Activated naive CD8-positive, alpha-beta T cell treated with anti-CD3 and anti-CD28 coated beads, Interleukin-2, amount 50 U/mL, for 24 hours (primary cell): Measurements from ENCODE around the gene ABCG1.
"Not testable (repeated sequence)": the region's sequence is repeated elsewhere in the genome, so short reads cannot be mapped to it uniquely, and the experiment has no call there.

Source experiments
- ATAC-seq: fragments of 150-1000 bp; cut with Tn5 transposase; one replicate; pipeline ENCODE4 v1.10.0; 2021
- DNase-seq: peaks from one replicate; pipeline ENCODE4 v3.0.0; 2021
- H3K27ac Mint-ChIP-seq: one replicate; pipeline ENCODE4 v1.8.0; 2021; ENCODE audit warnings: mild to moderate bottlenecking, mixed read lengths
- H3K27me3 Mint-ChIP-seq: one replicate; pipeline ENCODE4 v1.8.0; 2021; ENCODE audit warnings: mixed read lengths
- H3K36me3 Mint-ChIP-seq: one replicate; pipeline ENCODE4 v1.8.0; 2021; ENCODE audit warnings: low read depth, mixed read lengths
- H3K4me1 Mint-ChIP-seq: one replicate; pipeline ENCODE4 v1.8.0; 2021; ENCODE audit warnings: mixed read lengths
- H3K4me3 Mint-ChIP-seq: one replicate; pipeline ENCODE4 v1.8.0; 2021; ENCODE audit warnings: mild to moderate bottlenecking, moderate library complexity, mixed read lengths
- H3K9me3 Mint-ChIP-seq: one replicate; pipeline ENCODE4 v1.8.0; 2021; ENCODE audit warnings: mixed read lengths

The ABCG1 gene

GRCh38 chr21:42281181-42281680, 62.3 kb downstream of the ABCG1 start:
- H3K27ac Mint-ChIP-seq, result no peak overlapping the region
- ATAC-seq, result no peak
- H3K4me3 Mint-ChIP-seq, result no peak overlapping the region
- no peaks in the 10 kb centered on the region for H3K27me3 Mint-ChIP-seq
- DNase-seq, result no peak
- H3K4me1 Mint-ChIP-seq, result peaks cover 7% of the 10 kb centered on the region
- no peaks in the 10 kb centered on the region for H3K36me3 Mint-ChIP-seq
- no peaks in the 10 kb centered on the region for H3K9me3 Mint-ChIP-seq

- H3K27ac Mint-ChIP-seq, result no peak overlapping the region
- no peaks in the 10 kb centered on the region for H3K27me3 Mint-ChIP-seq
Observed at GRCh38 chr21:42282021-42282420, 63.1 kb downstream of the ABCG1 start.

DNA sequence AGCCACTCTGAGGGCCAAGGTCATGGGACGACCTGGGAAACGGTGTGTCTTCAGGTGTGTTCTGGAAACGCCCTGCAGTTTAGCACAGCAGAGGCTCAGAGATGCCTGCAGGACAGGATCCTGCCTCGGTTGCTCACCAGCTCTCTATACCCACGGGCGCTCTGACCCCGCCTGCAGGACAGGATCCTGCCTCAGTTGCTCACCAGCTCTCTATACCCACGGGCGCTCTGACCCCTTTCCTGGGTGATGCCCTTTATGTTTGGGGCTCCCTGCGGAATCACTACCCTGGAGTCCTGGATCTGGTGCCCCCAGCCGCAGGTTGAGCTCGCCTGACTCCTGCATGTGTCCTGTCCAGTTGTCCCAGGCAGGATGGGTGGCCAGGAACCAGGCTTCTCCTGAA, 63.8 kb downstream of the ABCG1 start:
- Mint-ChIP-seq H3K9me3 (no peaks in the 10 kb centered on the region), H3K4me3 (no peak overlapping the region), H3K27me3 (no peaks in the 10 kb centered on the region), H3K4me1 (peaks cover 11% of the 10 kb centered on the region), H3K36me3 (peaks cover 3% of the 10 kb centered on the region), H3K27ac (no peak overlapping the region)
- ATAC-seq (no peak), DNase-seq (no peak)

More at GRCh38 chr21:42282021-42282420, 63.1 kb downstream of the ABCG1 start:
- H3K4me1 Mint-ChIP-seq, result peaks cover 11% of the 10 kb centered on the region
- no peak overlapping the region for H3K4me3 Mint-ChIP-seq
- DNase-seq (no peak), ATAC-seq (no peak)
- H3K36me3 Mint-ChIP-seq, result peaks cover 3% of the 10 kb centered on the region
- no peaks in the 10 kb centered on the region for H3K9me3 Mint-ChIP-seq

- no peaks in the 10 kb centered on the region for H3K27me3 Mint-ChIP-seq
Observed at GRCh38 chr21:42285569-42286245, 66.8 kb downstream of the ABCG1 start.

DNA sequence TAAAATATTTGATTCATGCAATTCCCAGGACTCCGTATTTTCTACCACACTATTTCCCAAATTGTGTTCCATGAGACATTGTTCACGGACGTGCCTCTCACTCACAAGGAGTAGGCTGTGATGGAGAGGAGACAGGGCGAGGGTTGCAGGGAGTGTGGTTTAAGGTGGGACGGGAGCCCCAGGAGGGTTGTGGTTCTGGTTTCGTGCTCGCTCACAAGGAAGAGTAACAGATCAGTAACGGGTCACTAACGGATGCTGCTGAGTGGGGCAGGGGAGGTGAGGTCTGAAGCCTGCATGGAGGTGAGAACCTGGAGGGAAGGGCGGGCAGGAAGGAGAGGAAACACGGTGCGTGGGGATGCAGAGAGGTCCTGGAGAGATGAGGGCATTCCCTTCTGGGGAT, 67.5 kb downstream of the ABCG1 start:
- H3K36me3 Mint-ChIP-seq, result peaks cover 10% of the 10 kb centered on the region
- H3K4me3 Mint-ChIP-seq, result no peak overlapping the region
- peak overlapping the region; percentile 25 for H3K27ac Mint-ChIP-seq
- peaks cover 11% of the 10 kb centered on the region for H3K4me1 Mint-ChIP-seq
- DNase-seq, result no peak
- H3K27me3 Mint-ChIP-seq, result no peaks in the 10 kb centered on the region
- no peaks in the 10 kb centered on the region for H3K9me3 Mint-ChIP-seq
- no peak for ATAC-seq

More at GRCh38 chr21:42285569-42286245, 66.8 kb downstream of the ABCG1 start:
- no peak for DNase-seq
- no peak overlapping the region for H3K27ac Mint-ChIP-seq
- H3K4me3 Mint-ChIP-seq, result no peak overlapping the region
- ATAC-seq, result no peak
- peaks cover 10% of the 10 kb centered on the region for H3K36me3 Mint-ChIP-seq
- H3K9me3 Mint-ChIP-seq, result no peaks in the 10 kb centered on the region
- H3K4me1 Mint-ChIP-seq, result peaks cover 11% of the 10 kb centered on the region

- ATAC-seq (no peak), DNase-seq (no peak)
- peaks cover 10% of the 10 kb centered on the region for H3K36me3 Mint-ChIP-seq
- H3K4me1 Mint-ChIP-seq, result peaks cover 11% of the 10 kb centered on the region
- H3K27me3 Mint-ChIP-seq, result no peaks in the 10 kb centered on the region
- H3K27ac Mint-ChIP-seq, result no peak overlapping the region
- H3K4me3 Mint-ChIP-seq, result no peak overlapping the region
- H3K9me3 Mint-ChIP-seq, result no peaks in the 10 kb centered on the region
Observed at GRCh38 chr21:42287193-42288083, 68.5 kb downstream of the ABCG1 start.

GRCh38 chr21:42288962-42289361, 70.0 kb downstream of the ABCG1 start:
- no peaks in the 10 kb centered on the region for H3K9me3 Mint-ChIP-seq
- no peak overlapping the region for H3K4me3 Mint-ChIP-seq
- H3K27me3 Mint-ChIP-seq, result no peaks in the 10 kb centered on the region
- peaks cover 11% of the 10 kb centered on the region for H3K4me1 Mint-ChIP-seq
- DNase-seq, result no peak
- ATAC-seq, result no peak
- H3K27ac Mint-ChIP-seq, result no peak overlapping the region
- peaks cover 10% of the 10 kb centered on the region for H3K36me3 Mint-ChIP-seq

DNA sequence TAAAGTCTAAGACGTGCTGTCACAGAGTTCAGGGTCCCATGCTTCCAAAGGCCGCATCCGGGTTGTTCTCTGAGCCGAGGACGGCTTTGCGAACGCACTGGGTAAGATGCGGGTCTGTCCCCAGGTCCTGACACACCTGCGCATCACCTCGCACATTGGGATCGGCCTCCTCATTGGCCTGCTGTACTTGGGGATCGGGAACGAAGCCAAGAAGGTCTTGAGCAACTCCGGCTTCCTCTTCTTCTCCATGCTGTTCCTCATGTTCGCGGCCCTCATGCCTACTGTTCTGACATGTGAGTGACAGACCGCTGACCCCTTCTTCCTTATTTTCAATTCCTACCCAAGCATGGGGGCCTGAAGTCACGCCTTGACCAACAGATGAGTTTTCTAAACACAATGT, 71.0 kb downstream of the ABCG1 start:
- no peaks in the 10 kb centered on the region for H3K27me3 Mint-ChIP-seq
- peaks cover 11% of the 10 kb centered on the region for H3K4me1 Mint-ChIP-seq
- peaks cover 12% of the 10 kb centered on the region for H3K36me3 Mint-ChIP-seq
- no peaks in the 10 kb centered on the region for H3K9me3 Mint-ChIP-seq
- DNase-seq (no peak), ATAC-seq (no peak)
- no peak overlapping the region for H3K27ac Mint-ChIP-seq
- H3K4me3 Mint-ChIP-seq, result no peak overlapping the region

DNA sequence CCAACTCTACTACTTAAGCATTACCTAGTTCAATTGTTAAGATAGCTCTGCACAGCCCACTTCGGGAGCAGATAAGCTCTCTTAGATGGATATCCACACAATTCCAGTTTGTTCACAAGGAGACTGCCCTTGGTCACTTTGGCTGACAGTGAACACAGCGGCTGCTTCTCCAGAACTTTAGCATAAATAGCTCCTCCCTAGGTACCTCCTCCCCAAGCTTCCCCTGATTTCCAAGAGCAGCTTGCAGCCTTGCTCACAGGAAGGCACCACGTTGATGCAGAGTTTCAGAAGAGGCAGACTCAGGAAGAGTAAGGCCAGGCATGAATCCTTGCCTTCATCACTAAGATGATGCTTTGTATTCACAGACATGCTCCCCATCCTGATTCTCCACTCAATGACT, 71.6 kb downstream of the ABCG1 start:
- DNase-seq (no peak), ATAC-seq (no peak)
- Mint-ChIP-seq H3K4me3 (no peak overlapping the region), H3K27me3 (no peaks in the 10 kb centered on the region), H3K36me3 (peaks cover 14% of the 10 kb centered on the region), H3K4me1 (peaks cover 11% of the 10 kb centered on the region), H3K9me3 (no peaks in the 10 kb centered on the region), H3K27ac (no peak overlapping the region)

GRCh38 chr21:42291003-42291750, 72.2 kb downstream of the ABCG1 start:
- ATAC-seq, result no peak
- no peaks in the 10 kb centered on the region for H3K9me3 Mint-ChIP-seq
- no peak overlapping the region for H3K4me3 Mint-ChIP-seq
- peaks cover 5% of the 10 kb centered on the region for H3K4me1 Mint-ChIP-seq
- no peak for DNase-seq
- no peaks in the 10 kb centered on the region for H3K27me3 Mint-ChIP-seq
- H3K36me3 Mint-ChIP-seq, result peaks cover 14% of the 10 kb centered on the region
- no peak overlapping the region for H3K27ac Mint-ChIP-seq

DNA sequence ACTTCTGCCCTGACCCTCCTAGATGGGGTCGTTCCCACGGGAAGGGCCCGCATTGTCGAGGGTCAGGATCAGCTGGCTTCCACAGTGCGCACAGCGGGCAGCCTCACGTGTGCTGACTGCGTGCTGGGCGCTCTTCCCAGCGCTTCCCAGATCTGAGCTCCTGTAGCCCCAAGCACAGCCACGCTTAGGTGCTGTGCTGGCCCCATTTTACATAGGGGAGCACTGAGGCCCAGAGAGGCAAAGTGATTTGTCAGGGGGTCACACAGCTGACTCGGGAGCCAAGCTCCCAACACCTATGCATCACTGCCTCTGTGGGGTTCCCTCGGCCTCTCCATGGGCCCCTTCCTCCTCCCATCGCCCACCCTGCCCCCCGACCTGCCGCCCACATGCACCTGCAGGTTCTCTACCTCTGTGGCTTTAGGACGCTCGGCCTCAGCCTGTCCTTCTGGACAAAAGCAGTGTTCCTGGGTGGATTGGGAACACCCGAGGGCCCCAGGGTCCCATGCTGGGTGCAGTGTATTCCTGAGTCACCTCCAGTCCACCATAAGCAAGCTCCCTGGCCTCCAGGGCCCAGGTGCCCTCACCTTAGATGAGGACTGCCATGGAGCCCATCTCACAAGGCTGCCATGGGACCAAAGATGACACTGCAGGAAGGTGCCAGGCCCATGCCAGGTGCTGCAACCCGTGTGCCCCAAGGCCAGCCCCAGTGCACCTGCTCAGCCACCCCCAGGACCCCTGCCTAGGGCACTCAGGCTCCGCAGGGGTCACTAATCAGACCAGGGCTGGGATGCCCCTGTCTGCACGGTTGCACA, 73.0 kb downstream of the ABCG1 start:
- Mint-ChIP-seq H3K4me3 (no peak overlapping the region), H3K4me1 (no peaks in the 10 kb centered on the region), H3K27ac (no peak overlapping the region), H3K36me3 (peaks cover 11% of the 10 kb centered on the region), H3K27me3 (no peaks in the 10 kb centered on the region), H3K9me3 (no peaks in the 10 kb centered on the region)
- ATAC-seq (peak; percentile 18), DNase-seq (no peak)

- H3K36me3 Mint-ChIP-seq, result peaks cover 10% of the 10 kb centered on the region
- H3K27me3 Mint-ChIP-seq, H3K4me3 Mint-ChIP-seq, H3K9me3 Mint-ChIP-seq, H3K27ac Mint-ChIP-seq, DNase-seq, H3K4me1 Mint-ChIP-seq, ATAC-seq: not testable (repeated sequence)
Observed at GRCh38 chr21:42292563-42293142, 73.7 kb downstream of the ABCG1 start.

DNA sequence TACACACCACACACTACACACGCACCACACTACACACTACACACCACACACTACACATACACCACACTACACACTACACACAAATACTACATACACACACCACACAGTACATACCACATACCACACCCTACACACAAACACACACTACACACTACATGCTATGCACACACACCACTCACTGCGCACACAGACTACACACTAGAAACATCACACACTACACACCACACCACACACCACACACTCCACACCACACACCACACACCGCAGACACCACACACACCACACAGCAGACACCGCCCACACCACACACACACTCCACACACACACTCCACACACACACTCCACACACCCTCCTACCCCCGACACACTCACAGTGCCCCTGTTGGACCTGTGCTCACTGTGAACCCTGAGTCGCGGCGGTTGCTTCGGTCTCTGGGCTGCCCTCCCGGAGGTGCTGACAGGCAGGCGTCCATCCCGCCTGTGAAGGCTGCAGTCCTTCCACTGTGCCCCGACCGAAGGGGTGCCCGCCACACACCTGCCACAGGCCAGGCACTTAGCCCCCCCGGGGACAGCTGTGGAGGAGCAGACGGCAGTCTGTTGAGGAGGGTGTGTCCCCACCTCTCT, 74.8 kb downstream of the ABCG1 start:
- ATAC-seq (no peak), DNase-seq (no peak)
- Mint-ChIP-seq H3K4me1 (no peaks in the 10 kb centered on the region), H3K4me3 (no peak overlapping the region), H3K9me3 (no peaks in the 10 kb centered on the region), H3K27ac (no peak overlapping the region), H3K27me3 (no peaks in the 10 kb centered on the region), H3K36me3 (peaks cover 9% of the 10 kb centered on the region)
